Measurements from ENCODE around the gene AFF4.
"Not testable (repeated sequence)": the region's sequence is repeated elsewhere in the genome, so short reads cannot be mapped to it uniquely, and the experiment has no call there.

Gene AFF4, protein sequence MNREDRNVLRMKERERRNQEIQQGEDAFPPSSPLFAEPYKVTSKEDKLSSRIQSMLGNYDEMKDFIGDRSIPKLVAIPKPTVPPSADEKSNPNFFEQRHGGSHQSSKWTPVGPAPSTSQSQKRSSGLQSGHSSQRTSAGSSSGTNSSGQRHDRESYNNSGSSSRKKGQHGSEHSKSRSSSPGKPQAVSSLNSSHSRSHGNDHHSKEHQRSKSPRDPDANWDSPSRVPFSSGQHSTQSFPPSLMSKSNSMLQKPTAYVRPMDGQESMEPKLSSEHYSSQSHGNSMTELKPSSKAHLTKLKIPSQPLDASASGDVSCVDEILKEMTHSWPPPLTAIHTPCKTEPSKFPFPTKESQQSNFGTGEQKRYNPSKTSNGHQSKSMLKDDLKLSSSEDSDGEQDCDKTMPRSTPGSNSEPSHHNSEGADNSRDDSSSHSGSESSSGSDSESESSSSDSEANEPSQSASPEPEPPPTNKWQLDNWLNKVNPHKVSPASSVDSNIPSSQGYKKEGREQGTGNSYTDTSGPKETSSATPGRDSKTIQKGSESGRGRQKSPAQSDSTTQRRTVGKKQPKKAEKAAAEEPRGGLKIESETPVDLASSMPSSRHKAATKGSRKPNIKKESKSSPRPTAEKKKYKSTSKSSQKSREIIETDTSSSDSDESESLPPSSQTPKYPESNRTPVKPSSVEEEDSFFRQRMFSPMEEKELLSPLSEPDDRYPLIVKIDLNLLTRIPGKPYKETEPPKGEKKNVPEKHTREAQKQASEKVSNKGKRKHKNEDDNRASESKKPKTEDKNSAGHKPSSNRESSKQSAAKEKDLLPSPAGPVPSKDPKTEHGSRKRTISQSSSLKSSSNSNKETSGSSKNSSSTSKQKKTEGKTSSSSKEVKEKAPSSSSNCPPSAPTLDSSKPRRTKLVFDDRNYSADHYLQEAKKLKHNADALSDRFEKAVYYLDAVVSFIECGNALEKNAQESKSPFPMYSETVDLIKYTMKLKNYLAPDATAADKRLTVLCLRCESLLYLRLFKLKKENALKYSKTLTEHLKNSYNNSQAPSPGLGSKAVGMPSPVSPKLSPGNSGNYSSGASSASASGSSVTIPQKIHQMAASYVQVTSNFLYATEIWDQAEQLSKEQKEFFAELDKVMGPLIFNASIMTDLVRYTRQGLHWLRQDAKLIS

DNA sequence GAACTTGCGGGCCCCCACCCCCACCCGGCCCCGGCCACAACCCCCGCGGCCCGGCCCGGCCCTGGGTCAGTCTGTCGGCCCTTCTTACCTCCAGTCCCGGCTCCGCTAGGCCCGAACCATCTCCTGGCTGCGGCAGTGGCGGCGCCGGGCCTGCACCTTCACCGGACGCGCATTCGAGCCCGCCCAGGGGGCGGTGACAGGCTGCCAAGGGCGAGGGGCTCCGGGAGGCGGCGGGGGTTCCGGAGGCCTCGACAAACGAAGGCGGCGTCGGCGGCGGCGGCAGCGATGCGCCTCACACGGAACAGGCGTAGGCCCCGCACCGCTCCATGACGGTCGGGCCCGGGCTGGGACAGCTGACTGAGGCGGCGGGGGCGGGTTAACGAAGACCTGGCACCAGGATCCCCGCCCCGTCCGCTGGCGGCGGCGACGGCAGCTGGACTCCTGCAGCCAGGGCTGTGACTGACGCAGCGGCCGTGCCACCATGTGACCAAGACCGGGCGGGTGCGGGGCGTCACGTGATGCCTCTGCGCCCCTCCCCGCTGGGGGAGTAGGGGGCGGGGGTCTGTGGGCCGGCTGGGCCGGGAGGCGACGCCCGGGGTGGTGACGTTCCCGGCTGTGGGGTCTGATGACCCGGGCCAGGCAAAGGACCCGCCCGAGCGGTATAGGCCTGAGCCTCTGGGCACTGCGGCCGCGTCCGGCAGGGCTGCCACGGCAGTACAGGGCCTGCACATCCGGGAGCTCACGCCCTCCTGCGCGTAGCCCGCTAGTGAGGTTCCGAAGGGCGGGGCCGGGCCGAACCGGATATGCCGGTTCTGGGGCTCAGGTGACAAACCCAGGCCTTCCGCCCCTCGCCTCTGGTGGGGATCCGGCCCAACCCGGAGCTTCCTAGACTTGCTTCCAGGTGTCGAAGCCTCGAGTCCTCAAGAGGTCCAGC, at the start of gene AFF4:
AFF4 (minus strand) TSS at position 464 of the 934 bp plus-strand sequence. CDS start 26,445 bp downstream, outside the sequence.
- peak; percentile 95 for DNase-seq (ENCODE audit: low spot score)

DNA sequence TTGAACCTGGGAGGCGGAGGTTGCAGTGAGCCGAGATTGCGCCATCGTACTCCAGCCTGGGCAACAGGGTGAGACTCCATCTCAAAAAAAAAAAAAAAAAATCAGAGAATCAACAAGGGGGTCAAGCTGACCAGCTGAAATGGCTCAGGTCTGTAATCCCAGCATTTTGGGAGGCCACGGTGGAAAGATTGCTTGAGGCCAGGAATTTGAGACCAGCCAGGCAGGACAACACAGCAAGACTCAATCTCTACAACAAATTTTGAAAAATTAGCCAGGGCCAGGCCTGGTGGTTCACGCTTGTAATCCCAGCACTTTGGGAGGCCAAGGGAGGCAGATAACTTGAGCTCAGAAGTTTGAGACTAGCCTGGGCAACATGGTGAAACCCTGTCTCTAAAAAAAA, 45.0 kb upstream of the AFF4 start:
- DNase-seq (ENCODE audit: low spot score) = not testable (repeated sequence)

DNA sequence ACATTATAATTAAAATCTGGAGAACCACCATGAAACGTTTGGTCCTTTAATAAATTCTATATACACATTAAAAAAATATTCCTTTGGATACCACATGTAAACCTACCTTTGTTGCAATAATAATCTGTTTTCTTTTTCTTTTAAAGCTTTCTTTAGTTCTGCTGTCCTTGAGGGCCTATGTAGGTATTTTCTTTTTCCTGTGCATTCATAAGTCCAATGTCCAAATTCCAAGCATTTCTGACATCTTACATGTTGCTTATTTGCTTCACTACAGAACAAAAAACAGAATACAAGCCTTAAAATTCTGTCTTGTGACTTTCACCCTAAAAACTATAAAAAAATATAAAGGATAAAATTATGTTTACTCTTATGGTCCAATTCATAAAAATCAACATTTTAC, 43.2 kb upstream of the AFF4 start:
- DNase-seq (ENCODE audit: low spot score) = no peak

DNA sequence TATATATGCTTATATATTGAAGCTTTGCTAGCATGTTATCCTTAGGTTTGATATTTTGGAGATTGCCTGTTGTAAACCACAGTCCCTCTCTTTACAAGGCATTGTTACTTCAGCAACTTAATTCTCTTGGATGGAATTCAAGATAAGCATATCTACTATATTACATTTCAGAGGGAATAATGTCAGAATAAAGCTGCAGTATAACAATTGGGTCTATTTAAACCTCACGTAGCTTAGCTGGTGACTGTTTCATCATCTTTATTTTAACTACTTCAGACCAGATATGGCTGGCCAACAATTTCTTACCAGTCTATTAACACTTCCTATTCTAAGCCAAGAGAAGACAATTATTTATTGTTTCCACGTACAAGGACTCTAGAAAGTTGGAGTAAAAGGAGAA, 35.8 kb upstream of the AFF4 start:
- no peak for DNase-seq (ENCODE audit: low spot score)

DNA sequence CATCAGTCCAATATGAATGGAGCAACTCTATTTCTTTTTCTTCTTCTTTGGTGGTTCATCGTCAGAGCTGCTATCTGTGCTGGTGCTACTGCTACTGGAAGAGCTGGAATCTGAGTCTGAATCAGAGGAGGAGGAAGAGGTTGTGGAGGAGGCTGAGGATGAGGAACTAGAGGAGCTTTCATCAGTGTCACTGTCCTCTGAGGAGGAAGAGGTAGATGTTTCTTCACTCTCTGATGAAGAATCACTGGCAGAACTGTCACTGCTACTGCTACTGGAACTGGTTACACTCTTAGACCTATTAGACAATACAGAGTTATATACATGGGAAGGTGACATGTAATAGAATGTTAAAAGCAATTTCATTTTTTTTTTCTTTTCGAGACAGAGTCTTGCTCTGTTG, 35.1 kb upstream of the AFF4 start:
- no peak for DNase-seq (ENCODE audit: low spot score)

DNA sequence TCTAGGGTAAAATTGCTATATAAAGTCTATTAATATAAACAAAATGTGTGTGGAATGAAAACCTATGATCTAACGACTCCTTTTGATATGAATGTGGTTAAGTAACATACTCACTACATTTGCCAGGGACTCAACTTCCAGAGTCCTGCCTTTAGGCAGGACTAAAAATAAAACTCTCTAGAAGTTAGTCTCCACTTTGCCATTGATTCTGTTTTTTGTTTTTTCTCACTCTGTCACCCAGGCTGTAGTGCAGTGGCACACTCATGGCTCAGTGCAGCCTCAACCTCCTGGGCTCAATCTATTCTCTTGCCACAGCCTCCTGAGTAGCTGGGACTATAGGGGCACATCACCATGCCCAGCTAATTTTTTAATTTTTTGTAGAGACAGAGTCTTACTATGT, 32.9 kb upstream of the AFF4 start:
- DNase-seq (ENCODE audit: low spot score) = no peak

DNA sequence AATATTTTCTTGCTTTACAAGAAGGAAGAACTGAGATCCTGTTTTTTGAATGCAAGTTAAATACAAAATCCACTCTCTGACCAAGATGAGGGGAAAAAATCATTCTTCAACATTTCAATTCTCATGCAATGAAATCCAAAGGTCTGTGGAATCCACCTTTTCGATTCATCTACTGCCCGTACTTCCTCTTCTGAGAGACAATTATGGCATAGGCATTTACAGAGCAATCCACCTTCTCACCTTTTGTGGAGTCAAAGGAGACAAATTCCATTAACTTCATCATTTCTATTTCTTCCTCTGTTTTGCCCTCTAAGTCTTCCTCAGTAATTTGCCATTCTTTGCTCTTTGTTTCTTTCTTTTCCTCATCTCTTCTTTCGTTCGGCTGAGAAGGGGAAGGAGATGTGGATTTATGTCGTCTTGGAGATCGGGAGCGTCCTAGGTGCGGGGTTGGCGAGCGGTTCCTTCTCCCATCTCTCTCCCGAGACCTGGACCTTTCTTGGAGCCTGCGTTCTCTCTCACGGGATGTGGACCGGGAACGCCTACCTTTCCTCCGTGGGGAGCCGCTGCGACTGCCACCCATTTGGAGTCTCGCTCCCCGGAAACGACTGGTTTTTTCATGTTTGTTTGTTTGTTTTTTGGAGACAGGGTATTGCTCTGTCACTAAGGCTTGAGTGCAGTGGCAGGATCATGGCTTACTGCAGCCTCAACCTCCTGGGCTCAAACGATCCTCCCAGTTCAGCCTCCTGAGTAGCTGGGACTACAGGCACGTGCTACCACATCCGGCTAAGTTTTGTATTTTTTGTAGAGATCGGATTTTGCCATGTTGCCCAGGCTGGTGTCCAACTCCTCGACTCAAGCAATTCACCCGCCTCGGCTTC, 24.3 kb upstream of the AFF4 start:
- no peak for DNase-seq (ENCODE audit: low spot score)

DNA sequence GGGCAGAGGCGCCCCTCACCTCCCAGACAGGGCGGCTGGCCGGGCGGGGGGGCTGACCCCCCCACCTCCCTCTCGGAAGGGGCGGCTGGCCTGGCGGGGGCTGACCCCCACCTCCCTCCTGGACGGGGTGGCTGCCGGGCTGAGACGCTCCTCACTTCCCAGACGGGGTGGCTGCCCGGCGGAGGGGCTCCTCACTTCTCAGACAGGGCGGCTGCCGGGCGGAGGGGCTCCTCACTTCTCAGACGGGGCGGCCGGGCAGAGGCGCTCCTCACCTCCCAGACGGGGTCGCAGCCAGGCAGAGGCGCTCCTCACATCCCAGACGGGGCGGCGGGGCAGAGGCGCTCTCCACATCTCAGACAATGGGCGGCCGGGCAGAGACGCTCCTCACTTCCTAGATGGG, 19.5 kb upstream of the AFF4 start:
- DNase-seq (ENCODE audit: low spot score) = not testable (repeated sequence)

DNA sequence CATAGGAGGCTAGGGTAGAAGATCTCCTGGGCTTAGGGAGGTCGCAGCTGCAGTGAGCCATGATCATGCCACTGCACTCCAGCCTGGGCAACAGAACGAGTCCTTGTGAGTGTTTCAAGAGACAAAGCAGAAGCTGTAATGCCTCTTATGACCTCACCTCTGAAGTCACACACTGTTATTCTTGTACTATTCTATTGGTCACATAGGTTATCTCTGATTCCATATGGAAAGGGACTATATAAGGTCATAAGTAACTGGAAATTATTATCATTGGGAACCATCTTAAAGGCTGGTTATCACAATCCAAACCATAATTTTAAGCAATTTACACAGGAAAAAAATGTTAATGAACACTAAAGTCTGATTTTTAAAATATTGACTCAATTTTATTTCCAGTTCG, 17.9 kb upstream of the AFF4 start:
- DNase-seq (ENCODE audit: low spot score) = no peak

DNA sequence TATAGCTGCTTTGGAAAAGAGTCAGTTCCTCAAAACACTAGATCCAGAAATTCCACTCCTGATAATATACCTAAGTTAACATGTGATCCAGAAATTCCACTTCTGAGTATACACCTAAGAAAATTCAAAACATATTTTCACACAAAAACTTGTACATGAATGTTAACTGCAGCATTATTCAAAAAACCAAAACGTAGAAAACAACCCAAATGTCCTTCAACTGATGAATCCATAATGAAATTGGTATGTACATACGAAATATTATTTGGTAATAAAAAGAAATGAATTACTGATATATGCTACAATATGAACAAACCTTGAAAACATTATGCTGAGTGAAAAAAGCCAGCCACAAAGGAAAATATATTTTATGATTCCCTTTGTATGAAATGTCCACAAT, 16.5 kb upstream of the AFF4 start:
- DNase-seq (ENCODE audit: low spot score) = no peak

DNA sequence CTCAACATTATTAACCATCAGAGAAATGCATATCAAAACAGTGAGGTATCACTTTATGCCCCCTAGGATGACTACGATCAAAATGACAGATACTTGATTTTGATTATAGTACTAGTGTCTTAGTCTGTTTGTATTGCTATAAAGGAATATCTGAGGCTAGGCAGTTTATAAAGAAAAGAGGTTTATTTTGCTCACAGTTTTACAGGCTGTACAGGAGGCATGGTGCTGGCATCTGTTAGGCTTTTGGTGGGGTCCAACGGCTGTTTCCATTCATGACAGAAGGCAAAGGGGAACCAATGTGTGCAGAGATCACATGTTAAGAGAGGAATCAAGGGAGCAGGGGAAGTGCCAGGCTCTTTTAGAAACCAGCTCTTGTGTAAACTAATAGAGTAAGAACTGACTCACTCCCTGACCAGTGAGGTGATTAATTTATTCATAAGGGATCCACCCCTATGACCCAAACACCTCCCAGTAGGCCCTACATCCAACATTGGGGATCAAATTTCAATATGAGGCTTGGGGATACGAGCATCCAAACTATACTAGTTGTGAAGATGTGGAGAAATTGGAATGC, 16.0 kb upstream of the AFF4 start:
- DNase-seq (ENCODE audit: low spot score) = no peak

DNA sequence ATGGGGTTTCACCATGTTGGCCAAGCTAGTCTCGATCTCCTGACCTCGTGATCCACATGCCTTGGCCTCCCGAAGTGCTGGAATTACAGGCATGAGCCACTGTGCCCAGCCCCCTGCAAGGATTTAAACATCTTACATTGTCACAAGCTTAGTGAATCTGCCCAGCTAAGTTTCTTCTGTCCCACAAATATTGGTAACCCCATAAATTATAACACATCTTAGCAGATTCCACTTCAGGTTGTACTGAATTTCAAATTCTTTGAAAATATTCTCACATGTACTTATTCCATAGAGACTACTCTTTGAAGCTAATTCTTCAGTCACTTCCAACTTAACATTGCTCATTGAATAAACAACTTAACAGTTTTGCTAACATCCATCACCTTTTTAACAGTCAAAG, 13.4 kb upstream of the AFF4 start:
- DNase-seq (ENCODE audit: low spot score) = no peak

DNA sequence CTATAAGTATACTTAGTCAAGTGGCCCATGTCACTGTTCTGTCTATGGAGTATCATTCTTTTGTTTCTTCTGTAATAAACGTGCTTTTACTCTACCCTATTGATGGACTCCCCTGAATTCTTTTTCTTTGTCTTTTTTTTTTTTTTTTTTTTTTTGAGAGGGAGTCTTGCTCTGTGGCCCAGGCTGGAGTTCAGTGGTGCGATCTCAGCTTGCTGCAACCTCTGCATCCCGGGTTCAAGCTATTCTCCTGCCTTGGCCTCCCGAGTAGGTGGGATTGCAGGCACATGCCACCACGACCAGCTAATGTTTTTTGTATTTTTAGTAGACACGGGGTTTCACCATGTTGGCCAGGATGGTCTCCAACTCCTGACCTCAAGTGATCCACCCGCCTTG, 9.0 kb upstream of the AFF4 start:
- DNase-seq (ENCODE audit: low spot score) = not testable (repeated sequence)

DNA sequence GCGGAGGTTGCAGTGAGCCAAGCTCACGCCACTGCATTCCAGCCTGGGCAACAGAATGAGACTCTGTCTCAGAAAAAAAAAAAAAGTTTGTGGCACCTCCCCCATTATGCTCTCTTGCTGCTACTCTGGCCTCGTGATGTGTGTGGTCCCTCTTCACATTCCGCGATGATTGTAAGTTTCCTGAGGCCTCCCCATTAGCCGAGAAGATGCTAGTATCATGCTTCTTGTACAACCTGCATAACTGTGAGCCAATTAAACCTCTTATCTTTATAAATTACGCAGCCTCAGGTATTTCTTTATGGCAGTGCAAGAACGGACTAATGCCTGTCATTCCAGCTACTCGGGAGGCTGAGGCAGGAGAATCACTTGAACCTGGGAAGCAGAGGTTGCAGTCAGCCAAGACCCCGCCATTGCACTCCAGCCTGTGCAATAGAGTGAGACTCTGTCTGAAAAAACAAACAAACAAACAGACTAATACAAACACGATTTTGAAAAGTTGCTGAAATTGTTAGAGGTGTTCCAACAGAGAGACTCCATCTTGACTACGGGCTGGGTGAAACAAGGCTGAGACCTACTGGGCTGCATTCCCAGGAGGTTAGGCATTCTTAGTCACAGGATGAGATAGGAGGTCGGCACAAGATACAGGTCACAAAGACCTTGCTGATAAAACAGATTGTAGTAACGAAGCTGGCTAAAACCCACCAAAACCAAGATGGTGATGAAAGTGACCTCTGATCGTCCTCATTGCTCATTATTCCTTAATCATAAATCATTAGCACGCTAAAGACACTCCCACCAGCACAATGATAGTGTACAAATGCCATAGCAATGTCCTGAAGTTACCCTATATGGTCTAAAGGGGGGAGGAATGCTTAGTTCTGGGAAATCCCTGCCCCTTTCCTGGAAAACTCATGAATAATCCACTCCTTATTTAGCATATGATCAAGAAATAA, 8.3 kb upstream of the AFF4 start:
- DNase-seq (ENCODE audit: low spot score) = no peak

DNA sequence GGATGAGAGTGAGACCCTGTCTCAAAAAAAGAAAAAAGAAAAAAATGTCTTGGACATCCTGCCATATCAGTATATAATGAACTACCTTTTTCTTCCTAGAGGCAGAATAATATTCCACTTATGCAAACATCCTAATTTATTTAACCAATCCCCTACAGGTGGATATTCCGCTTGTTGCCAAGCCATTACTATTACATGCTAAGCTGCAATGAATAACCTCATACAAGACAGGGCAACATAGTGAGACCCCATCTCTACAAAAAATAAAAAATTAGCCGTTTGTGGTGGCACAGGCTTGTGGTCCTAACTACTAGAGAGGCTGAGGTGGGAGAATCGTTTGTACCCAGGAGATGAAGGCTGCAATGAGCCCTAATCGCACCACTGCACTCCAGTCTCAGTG, 1.7 kb upstream of the AFF4 start:
- DNase-seq (ENCODE audit: low spot score) = no peak

DNA sequence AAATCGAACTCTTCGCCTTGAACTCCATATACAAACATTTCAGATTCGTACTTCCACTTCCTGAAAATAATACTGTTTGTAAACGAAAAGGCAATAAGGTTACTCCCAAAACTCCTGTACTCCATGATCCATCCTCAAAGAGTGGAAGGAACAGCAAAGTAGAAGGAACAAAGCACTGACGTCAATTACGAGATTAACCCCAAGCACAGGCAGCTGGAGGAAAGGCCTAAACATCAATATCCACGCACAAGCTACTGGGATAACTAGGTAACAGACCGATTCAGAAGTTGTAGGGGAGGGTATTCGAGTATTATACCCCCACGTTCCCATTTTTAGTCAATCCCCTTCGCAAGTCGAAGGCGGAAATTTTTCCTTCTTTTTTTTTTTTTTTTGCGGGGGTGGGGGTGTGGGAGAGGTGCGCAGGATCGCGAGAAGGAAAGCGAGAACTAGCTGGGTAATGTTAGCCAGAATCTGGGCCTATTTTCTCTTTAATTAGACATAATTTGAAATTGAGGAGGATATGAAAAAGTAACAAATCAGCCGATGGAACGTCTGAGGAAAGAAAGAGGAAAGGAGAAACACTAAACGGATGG, 909 bp downstream of the AFF4 start:
- DNase-seq (ENCODE audit: low spot score) = peak; percentile 73

DNA sequence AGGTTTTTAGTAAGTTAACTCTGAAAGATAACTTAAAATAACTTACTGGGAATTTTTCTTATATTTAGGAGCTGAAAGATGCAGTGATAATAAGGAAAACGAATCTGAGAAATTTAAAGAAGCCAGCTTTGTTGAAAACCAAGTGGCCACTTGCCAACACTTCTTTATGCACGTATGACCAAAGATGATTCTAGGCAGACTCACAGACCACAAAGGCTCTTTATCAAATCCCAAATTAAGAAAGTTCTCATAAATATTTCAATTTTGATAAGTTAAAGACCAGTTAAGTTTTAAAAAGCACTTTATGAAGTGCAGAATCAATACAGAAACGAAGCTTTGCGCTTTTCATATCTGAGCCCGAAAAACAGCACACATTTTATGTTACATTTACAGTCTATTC, 1.5 kb downstream of the AFF4 start:
- DNase-seq (ENCODE audit: low spot score) = peak; percentile 29

DNA sequence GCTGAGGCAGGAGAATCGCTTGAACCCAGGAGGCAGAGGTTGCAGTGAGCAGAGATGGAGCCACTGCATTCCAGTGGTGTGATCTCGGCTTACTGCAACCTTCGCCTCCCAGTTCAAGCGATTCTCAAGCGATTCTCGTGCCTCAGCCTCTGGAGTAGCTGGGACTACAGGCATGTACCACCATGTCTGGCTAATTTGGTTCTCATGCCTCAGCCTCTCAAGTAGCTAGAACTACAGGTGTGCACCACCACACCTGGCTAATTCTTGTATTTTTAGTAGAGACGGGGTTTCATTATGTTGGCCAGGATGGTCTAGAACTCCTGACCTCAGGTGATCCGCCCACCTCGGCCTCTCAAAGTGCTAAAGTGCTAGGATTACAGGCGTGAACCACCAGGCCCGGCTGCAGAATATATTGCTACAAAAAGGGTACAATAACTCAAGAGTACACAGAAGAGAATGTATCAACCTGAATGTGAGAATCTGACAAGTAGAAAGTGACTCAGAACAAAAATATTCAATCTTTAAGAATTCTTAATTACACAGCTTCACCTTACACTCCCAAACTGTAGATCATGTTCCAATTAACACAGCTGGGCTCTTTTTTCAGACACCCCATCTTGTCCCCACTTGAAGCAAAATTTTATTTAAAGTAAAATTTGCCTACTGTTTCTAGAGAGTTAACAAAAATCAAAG, 2.2 kb downstream of the AFF4 start:
- DNase-seq (ENCODE audit: low spot score) = not testable (repeated sequence)
